HepG2 (cell line): ENCODE data around the gene ZNF616. TPM values are rescaled to one million over a fixed set of nuclear protein-coding genes. Genes with fewer than 3 reads are reported as not detected.
A peak's percentile ranks its signal among the peaks of the same experiment; 100 is the strongest.

Experiments
- ARNTL ChIP-seq: sonication (generic); formaldehyde crosslinking; IDR thresholded peaks from 2 replicates; pipeline ENCODE4 v1.4.0; 2020; ENCODE audit warnings: mild to moderate bottlenecking, missing genetic modification reagents
- ATRX ChIP-seq: sonication (generic); formaldehyde crosslinking; IDR thresholded peaks from 2 replicates; pipeline ENCODE4 v1.4.0; 2020; ENCODE audit warnings: missing genetic modification reagents, borderline replicate concordance
- CBX1 ChIP-seq: IDR thresholded peaks from one replicate; pipeline ENCODE4 v1.6.1; 2016; ENCODE audit warnings: antibody characterized with exemption, low read depth
- CENPT ChIP-seq: sonication (generic); formaldehyde crosslinking; IDR thresholded peaks from 2 replicates; pipeline ENCODE4 v1.8.0; 2022; ENCODE audit warnings: low read depth, mild to moderate bottlenecking, moderate library complexity, missing genetic modification reagents
- ESRRA ChIP-seq: sonication (generic); formaldehyde crosslinking; IDR thresholded peaks from 2 replicates; pipeline ENCODE4 v1.5.1; 2020; ENCODE audit warnings: mild to moderate bottlenecking, low read depth, missing genetic modification reagents
- MAFK ChIP-seq, 2 experiments: IDR thresholded peaks in 1 of 2; conservative IDR thresholded peaks in 1 of 2; 2 replicates each; pipeline ENCODE4 v1.6.1; 2011; ENCODE audit warnings: improper control_type of control experiment in 2 of 2, low read length in 2 of 2
- MATR3 ChIP-seq: sonication (generic); formaldehyde crosslinking; IDR thresholded peaks from 2 replicates; pipeline ENCODE4 v1.4.0; 2020; ENCODE audit warnings: missing genetic modification reagents
- MTF1 ChIP-seq: sonication (generic); formaldehyde crosslinking; IDR thresholded peaks from 2 replicates; pipeline ENCODE4 v1.5.0; 2020; ENCODE audit warnings: missing genetic modification reagents
- NFE2L2 ChIP-seq: fragments of 150-350 bp; IDR thresholded peaks from 2 replicates; pipeline ENCODE4 v1.6.1; 2014; ENCODE audit warnings: low read length
- PHB2 ChIP-seq: fragments of 450-650 bp; IDR thresholded peaks from 2 replicates; pipeline ENCODE4 v1.6.1; 2018; ENCODE audit not compliant: partially characterized antibody
- TBX3 ChIP-seq: fragments of 450-650 bp; IDR thresholded peaks from 2 replicates; pipeline ENCODE4 v1.6.1; 2017; ENCODE audit warnings: antibody characterized with exemption, mild to moderate bottlenecking, inconsistent platforms, borderline replicate concordance
- TCF7 ChIP-seq: sonication (generic); IDR thresholded peaks from 2 replicates; pipeline ENCODE4 v1.6.1; 2016; ENCODE audit warnings: antibody characterized with exemption, low read depth
- ZBTB7B ChIP-seq: sonication (generic); formaldehyde crosslinking; IDR thresholded peaks from 2 replicates; pipeline ENCODE4 v1.4.0; 2020; ENCODE audit warnings: missing genetic modification reagents
- ZMAT3 ChIP-seq: sonication (generic); formaldehyde crosslinking; conservative IDR thresholded peaks from 2 replicates; pipeline ENCODE4 v1.7.0; 2021; ENCODE audit warnings: missing genetic modification reagents
- ZNF24 ChIP-seq: fragments of 450-650 bp; IDR thresholded peaks from 2 replicates; pipeline ENCODE4 v1.6.1; 2017; ENCODE audit warnings: antibody characterized with exemption, mild to moderate bottlenecking
- ZNF724P ChIP-seq: sonication (generic); formaldehyde crosslinking; IDR thresholded peaks from 2 replicates; pipeline ENCODE4 v1.8.0; 2022; ENCODE audit warnings: missing genetic modification reagents, borderline replicate concordance
- ZNF737 ChIP-seq: sonication (generic); formaldehyde crosslinking; IDR thresholded peaks from 2 replicates; pipeline ENCODE4 v1.5.0; 2020; ENCODE audit warnings: missing genetic modification reagents, mild to moderate bottlenecking, borderline replicate concordance
- ZNF75D ChIP-seq: sonication (generic); formaldehyde crosslinking; IDR thresholded peaks from 2 replicates; pipeline ENCODE4 v1.8.1; 2023; ENCODE audit warnings: missing genetic modification reagents, mild to moderate bottlenecking, borderline replicate concordance
- polyA plus RNA-seq, 8 experiments: library from polyadenylated mRNA; depleted of rRNA in 3 of 8; stranded (reverse) in 7 of 8; unstranded in 1 of 8; fragments of >200 nt; fragmentation: Illumina TruSeq in 4 of 8; extraction: Trizol in 4 of 8; gene quantifications; 2 replicates each; pipeline versions ENCODE4 v1.2.1 to v1.2.3, GENCODE V29; 2011 to 2016; ENCODE audit warnings: low read depth in 4 of 8, missing spikeins in 1 of 8, mixed read lengths in 1 of 8; ENCODE audit not compliant: insufficient read depth in 1 of 8
- total RNA-seq, 5 experiments: library from RNA; depleted of rRNA; stranded (reverse); fragments of >200 nt; fragmentation: Illumina TruSeq; extraction: Trizol; gene quantifications; 2 replicates each; pipeline ENCODE4 v1.2.3, GENCODE V29; 2016; ENCODE audit warnings: low read depth in 1 of 5
- TF ChIP-seq, protein P1 (sequence below): sonication (generic); formaldehyde crosslinking; IDR thresholded peaks from 2 replicates; pipeline ENCODE4 v1.8.0; 2022; ENCODE audit warnings: missing genetic modification reagents, low read depth, mild to moderate bottlenecking, borderline replicate concordance
- TF ChIP-seq, protein P2 (sequence below): sonication (generic); formaldehyde crosslinking; IDR thresholded peaks from 2 replicates; pipeline ENCODE4 v1.9.0; 2022; ENCODE audit warnings: missing genetic modification reagents, mild to moderate bottlenecking, borderline replicate concordance
- TF ChIP-seq, protein P3 (sequence below): sonication (generic); formaldehyde crosslinking; IDR thresholded peaks from 2 replicates; pipeline ENCODE4 v1.5.0; 2020; ENCODE audit warnings: missing genetic modification reagents
- TF ChIP-seq, protein P4 (sequence below): sonication (generic); formaldehyde crosslinking; IDR thresholded peaks from 2 replicates; pipeline ENCODE4 v1.4.0; 2020; ENCODE audit warnings: missing genetic modification reagents
- TF ChIP-seq, protein P5 (sequence below): sonication (generic); formaldehyde crosslinking; IDR thresholded peaks from 2 replicates; pipeline ENCODE4 v1.5.0; 2020; ENCODE audit warnings: missing genetic modification reagents
- TF ChIP-seq, protein P6 (sequence below): sonication (generic); formaldehyde crosslinking; IDR thresholded peaks from 2 replicates; pipeline ENCODE4 v1.4.0; 2020; ENCODE audit warnings: missing genetic modification reagents

Gene ZNF616
- total and polyA plus RNA-seq, 2 of the 13 experiments (the other 11 are each of a cell fraction or from before 2014, with no cell fraction given): 2.2 to 10.4 TPM

DNA sequence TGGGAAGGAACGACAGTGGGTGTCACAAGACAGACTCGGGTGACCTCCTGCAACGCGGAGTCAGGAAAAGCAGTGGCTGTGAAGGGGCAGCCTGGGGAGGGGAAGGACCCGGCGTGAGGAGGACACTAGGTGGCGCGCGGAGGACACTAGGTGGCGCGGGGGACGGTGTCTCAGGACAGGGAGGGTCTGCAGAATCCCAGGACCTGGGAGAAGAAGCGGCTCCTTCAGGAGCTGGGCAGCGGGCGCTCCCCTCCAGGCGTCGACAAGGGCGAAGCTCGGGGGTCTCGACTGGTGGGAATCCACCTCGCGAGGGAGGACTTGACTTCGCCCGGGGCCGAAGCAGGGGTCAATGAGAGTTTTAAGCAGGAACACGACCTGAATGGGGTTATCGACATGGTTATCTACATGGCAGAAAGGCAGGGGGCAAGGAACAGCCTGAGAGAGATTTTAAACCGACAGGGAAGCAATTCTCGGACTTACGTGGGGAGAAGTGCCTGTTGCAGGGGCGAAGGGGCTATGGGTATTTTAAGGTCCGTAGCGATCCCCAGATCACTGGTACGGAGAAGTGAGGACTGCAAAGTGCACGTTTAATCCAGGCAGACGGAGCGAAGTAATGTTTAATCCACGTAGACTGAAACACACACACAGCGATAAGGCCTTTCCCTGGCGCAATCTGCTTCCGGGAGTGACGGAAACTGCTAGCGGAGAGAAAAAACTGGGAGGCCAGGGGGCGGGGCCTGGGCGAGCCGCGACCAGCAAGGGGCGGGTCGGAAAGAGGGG, at the start of gene ZNF616 (continued):
- TF ChIP-seq TCF7: no peak
- TF ChIP-seq, protein P1, sequence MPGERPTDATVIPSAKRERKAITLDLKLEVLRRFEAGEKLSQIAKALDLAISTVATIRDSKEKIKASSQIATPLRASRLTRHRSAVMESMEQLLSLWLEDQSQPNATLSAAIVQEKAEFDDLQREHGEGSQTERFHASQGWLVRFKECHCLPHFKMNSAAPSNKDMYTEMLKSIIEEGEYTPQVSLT (CRISPR knock-in tag): no peak
- TF ChIP-seq, protein P2, sequence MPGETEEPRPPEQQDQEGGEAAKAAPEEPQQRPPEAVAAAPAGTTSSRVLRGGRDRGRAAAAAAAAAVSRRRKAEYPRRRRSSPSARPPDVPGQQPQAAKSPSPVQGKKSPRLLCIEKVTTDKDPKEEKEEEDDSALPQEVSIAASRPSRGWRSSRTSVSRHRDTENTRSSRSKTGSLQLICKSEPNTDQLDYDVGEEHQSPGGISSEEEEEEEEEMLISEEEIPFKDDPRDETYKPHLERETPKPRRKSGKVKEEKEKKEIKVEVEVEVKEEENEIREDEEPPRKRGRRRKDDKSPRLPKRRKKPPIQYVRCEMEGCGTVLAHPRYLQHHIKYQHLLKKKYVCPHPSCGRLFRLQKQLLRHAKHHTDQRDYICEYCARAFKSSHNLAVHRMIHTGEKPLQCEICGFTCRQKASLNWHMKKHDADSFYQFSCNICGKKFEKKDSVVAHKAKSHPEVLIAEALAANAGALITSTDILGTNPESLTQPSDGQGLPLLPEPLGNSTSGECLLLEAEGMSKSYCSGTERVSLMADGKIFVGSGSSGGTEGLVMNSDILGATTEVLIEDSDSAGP (CRISPR knock-in tag): peak; percentile 80
- TF ChIP-seq, protein P3, sequence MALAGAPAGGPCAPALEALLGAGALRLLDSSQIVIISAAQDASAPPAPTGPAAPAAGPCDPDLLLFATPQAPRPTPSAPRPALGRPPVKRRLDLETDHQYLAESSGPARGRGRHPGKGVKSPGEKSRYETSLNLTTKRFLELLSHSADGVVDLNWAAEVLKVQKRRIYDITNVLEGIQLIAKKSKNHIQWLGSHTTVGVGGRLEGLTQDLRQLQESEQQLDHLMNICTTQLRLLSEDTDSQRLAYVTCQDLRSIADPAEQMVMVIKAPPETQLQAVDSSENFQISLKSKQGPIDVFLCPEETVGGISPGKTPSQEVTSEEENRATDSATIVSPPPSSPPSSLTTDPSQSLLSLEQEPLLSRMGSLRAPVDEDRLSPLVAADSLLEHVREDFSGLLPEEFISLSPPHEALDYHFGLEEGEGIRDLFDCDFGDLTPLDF: no peak
- no peak for TF ChIP-seq PHB2
- TF ChIP-seq, protein P4, sequence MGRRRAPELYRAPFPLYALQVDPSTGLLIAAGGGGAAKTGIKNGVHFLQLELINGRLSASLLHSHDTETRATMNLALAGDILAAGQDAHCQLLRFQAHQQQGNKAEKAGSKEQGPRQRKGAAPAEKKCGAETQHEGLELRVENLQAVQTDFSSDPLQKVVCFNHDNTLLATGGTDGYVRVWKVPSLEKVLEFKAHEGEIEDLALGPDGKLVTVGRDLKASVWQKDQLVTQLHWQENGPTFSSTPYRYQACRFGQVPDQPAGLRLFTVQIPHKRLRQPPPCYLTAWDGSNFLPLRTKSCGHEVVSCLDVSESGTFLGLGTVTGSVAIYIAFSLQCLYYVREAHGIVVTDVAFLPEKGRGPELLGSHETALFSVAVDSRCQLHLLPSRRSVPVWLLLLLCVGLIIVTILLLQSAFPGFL (CRISPR knock-in tag): no peak
- TF ChIP-seq ESRRA (CRISPR knock-in tag): 0 out of 2 replicates have a peak, but pooled peaks have one; percentile 31
- TF ChIP-seq ATRX (CRISPR knock-in tag): no peak
- TF ChIP-seq ZNF75D (CRISPR knock-in tag): no peak
- no peak for TF ChIP-seq NFE2L2
- no peak for TF ChIP-seq MTF1 (CRISPR knock-in tag)
- TF ChIP-seq, protein P5, sequence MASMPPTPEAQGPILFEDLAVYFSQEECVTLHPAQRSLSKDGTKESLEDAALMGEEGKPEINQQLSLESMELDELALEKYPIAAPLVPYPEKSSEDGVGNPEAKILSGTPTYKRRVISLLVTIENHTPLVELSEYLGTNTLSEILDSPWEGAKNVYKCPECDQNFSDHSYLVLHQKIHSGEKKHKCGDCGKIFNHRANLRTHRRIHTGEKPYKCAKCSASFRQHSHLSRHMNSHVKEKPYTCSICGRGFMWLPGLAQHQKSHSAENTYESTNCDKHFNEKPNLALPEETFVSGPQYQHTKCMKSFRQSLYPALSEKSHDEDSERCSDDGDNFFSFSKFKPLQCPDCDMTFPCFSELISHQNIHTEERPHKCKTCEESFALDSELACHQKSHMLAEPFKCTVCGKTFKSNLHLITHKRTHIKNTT: no peak
- peak; percentile 4 to 13; a peak in 1 of 4 replicates for TF ChIP-seq MAFK (conservative IDR thresholded peaks at IDR 0.05 in 1 of 2, IDR thresholded peaks at IDR 0.05 in 1 of 2; ENCODE audit: low read length in 2 of 2)
- TF ChIP-seq ZNF737: no peak
- TF ChIP-seq ZNF24: no peak
- TF ChIP-seq CBX1: no peak
- TF ChIP-seq ARNTL (CRISPR knock-in tag): 0 out of 2 replicates have a peak, but pooled peaks have one; percentile 31
- no peak; the same call in 1 of the 2 replicates for TF ChIP-seq ZMAT3 (CRISPR knock-in tag)
- no peak for TF ChIP-seq MATR3 (CRISPR knock-in tag)
- TF ChIP-seq, protein P6, sequence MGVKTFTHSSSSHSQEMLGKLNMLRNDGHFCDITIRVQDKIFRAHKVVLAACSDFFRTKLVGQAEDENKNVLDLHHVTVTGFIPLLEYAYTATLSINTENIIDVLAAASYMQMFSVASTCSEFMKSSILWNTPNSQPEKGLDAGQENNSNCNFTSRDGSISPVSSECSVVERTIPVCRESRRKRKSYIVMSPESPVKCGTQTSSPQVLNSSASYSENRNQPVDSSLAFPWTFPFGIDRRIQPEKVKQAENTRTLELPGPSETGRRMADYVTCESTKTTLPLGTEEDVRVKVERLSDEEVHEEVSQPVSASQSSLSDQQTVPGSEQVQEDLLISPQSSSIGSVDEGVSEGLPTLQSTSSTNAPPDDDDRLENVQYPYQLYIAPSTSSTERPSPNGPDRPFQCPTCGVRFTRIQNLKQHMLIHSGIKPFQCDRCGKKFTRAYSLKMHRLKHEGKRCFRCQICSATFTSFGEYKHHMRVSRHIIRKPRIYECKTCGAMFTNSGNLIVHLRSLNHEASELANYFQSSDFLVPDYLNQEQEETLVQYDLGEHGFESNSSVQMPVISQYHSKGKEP (CRISPR knock-in tag): no peak
- TF ChIP-seq TBX3: no peak
- TF ChIP-seq ZBTB7B (CRISPR knock-in tag): no peak
- TF ChIP-seq CENPT (CRISPR knock-in tag): no peak
- TF ChIP-seq ZNF724P (CRISPR knock-in tag): no peak
